ENCODE measurements around the gene PRKAG3. TPM values are rescaled to one million over a fixed set of nuclear protein-coding genes. Genes with fewer than 3 reads are reported as not detected.

Gene PRKAG3
- total RNA-seq, 4 donors from 2014 or later, result not detected

- TF ChIP-seq CTCF (IDR thresholded peaks at IDR 0.05; ENCODE audit: low read depth), result no peak
These were observed 54.2 kb downstream of the PRKAG3 start for GRCh38 chr2:218777276-218777990.

GRCh38 chr2:218776488-218776887 lies 55.1 kb downstream of the PRKAG3 start:
- no peak for TF ChIP-seq CTCF (IDR thresholded peaks at IDR 0.05; ENCODE audit: low read depth)

GRCh38 chr2:218773881-218774280 lies 57.7 kb downstream of the PRKAG3 start:
- TF ChIP-seq CTCF (IDR thresholded peaks at IDR 0.05; ENCODE audit: low read depth), result no peak

Other genes with a start within 250 kb of the PRKAG3 start
- 1 to 10 TPM; 1.1 to 2.6 (median 1.6) TPM for gene PLCD4, start 223.9 kb downstream of the PRKAG3 start, total RNA-seq
- gene ZNF142, start 172.2 kb downstream of the PRKAG3 start, total RNA-seq, result 10 to 100 TPM in 3 of 4 donors, 1 to 10 TPM in 1; 8.5 to 31.1 (median 11.9) TPM
- gene BCS1L, start 172.1 kb downstream of the PRKAG3 start, total RNA-seq, result 10 to 100 TPM; 14.8 to 38.8 (median 24.9) TPM
- 10 to 100 TPM in 3 of 4 donors, 1 to 10 TPM in 1; 7.5 to 13.7 (median 12.0) TPM for gene RNF25, start 159.8 kb downstream of the PRKAG3 start, total RNA-seq
- 10 to 100 TPM; 19.4 to 48.0 (median 26.8) TPM for gene STK36, start 159.7 kb downstream of the PRKAG3 start, total RNA-seq
- 10 to 100 TPM in 3 of 4 donors, 1 to 10 TPM in 1; 7.0 to 19.1 (median 15.4) TPM for gene TTLL4, start 121.0 kb downstream of the PRKAG3 start, total RNA-seq
- gene CYP27A1, start 49.7 kb downstream of the PRKAG3 start, total RNA-seq, result 100 to 1,000 TPM in 1 of 4 donors, 10 to 100 TPM in 3; 11.9 to 206 (median 22.6) TPM
- 1 to 10 TPM in 1 of 4 donors, under 1 TPM in 1, not detected in 2; 0.34 to 2.0 TPM for gene WNT6, start 28.0 kb upstream of the PRKAG3 start, total RNA-seq
- gene WNT10A, start 49.0 kb upstream of the PRKAG3 start, total RNA-seq, result not detected
- gene CDK5R2, start 127.9 kb upstream of the PRKAG3 start, total RNA-seq, result not detected
- gene FEV, start 153.4 kb upstream of the PRKAG3 start, total RNA-seq, result not detected
- not detected for gene CRYBA2, start 161.6 kb upstream of the PRKAG3 start, total RNA-seq
- gene CFAP65, start 209.7 kb upstream of the PRKAG3 start, total RNA-seq, result not detected
- gene IHH, start 229.1 kb upstream of the PRKAG3 start, total RNA-seq, result under 1 TPM in 1 of 4 donors, not detected in 3; 0.33 TPM

Data from subcutaneous adipose tissue (tissue), 4 donors.